Glutamatergic neuron (in vitro differentiated cells): Measurements from ENCODE around the gene BTG2. TPM values are rescaled to one million over a fixed set of nuclear protein-coding genes. Genes with fewer than 3 reads are reported as not detected.
A peak's percentile ranks its signal among the peaks of the same experiment; 100 is the strongest.

ENCODE experiments used
- DNase-seq: peaks from one replicate; pipeline ENCODE4 v3.0.0; 2022
- H3K27ac Mint-ChIP-seq: one replicate; pipeline ENCODE4 v1.8.0; 2020; ENCODE audit warnings: mild to moderate bottlenecking, mixed read lengths, inconsistent platforms; ENCODE audit not compliant: unreplicated experiment
- H3K27me3 Mint-ChIP-seq: one replicate; pipeline ENCODE4 v1.8.0; 2020; ENCODE audit warnings: mild to moderate bottlenecking, moderate library complexity, mixed read lengths, inconsistent platforms; ENCODE audit not compliant: unreplicated experiment
- H3K36me3 Mint-ChIP-seq: one replicate; pipeline ENCODE4 v1.8.0; 2020; ENCODE audit warnings: mild to moderate bottlenecking, mixed read lengths, inconsistent platforms; ENCODE audit not compliant: unreplicated experiment
- H3K4me1 Mint-ChIP-seq: one replicate; pipeline ENCODE4 v1.8.0; 2020; ENCODE audit warnings: mild to moderate bottlenecking, low read depth, mixed read lengths, inconsistent platforms; ENCODE audit not compliant: unreplicated experiment
- H3K4me3 Mint-ChIP-seq: one replicate; pipeline ENCODE4 v1.8.0; 2020; ENCODE audit warnings: mild to moderate bottlenecking, mixed read lengths, inconsistent platforms; ENCODE audit not compliant: unreplicated experiment
- H3K9me3 Mint-ChIP-seq: one replicate; pipeline ENCODE4 v1.8.0; 2020; ENCODE audit warnings: mild to moderate bottlenecking, moderate library complexity, mixed read lengths, inconsistent platforms; ENCODE audit not compliant: unreplicated experiment
- total RNA-seq: library from RNA; stranded (reverse); fragmentation: NEBNext Ultra II Directional; extraction: Animal tissue kit (Norgen Biotek cat#: 25700); gene quantifications from one replicate; pipeline ENCODE4 v1.2.1, GENCODE V29; 2021; ENCODE audit not compliant: unreplicated experiment
- TF ChIP-seq, protein P1 (sequence below): fragments of 200-600 bp; sonication (generic); IDR thresholded peaks from one replicate; pipeline ENCODE4 v1.5.0; 2021; ENCODE audit not compliant: partially characterized antibody, unreplicated experiment

Gene BTG2
- total RNA-seq, 1 donor from 2014 or later = 88.6 TPM

DNA sequence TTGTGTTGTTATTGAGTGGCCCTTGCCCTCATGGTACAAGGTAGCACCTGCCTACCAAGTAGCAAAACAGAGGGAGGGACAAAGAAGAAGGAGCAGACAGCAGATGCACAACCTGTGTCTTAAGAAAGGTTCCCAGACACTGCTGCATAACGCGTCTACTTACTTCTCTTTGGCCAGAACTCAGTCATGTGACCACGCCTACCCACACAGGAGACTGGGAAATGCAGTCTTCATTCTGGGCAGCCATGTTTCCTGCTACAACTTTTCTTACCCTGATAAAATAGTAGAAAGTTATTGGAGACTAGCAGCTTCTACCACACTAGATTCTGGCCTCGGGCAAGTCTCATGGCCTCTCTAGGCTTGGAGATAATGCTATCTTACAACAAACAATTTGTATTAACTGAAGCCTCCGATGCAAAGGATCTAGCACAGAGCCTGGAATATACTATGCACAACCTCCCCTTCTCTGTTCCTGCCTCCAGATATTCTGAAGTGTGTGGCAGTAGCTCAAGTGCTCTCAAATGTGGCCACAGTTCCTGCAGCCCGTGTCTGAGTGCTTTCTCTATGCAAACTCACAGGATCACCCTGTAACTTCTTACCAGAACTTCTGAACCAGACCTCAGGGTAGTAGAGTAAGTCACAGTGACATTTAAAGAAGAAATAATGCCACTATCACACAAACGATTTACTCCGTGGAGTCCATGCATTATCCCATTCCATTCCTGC, 34.1 kb upstream of the BTG2 start:
- Mint-ChIP-seq H3K27me3 (peaks cover 3% of the 10 kb centered on the region), H3K9me3 (peaks cover 2% of the 10 kb centered on the region), H3K4me1 (peaks cover 25% of the 10 kb centered on the region), H3K4me3 (peak overlapping the region; percentile 38), H3K27ac (no peak overlapping the region), H3K36me3 (no peaks in the 10 kb centered on the region)
- TF ChIP-seq, protein P1, sequence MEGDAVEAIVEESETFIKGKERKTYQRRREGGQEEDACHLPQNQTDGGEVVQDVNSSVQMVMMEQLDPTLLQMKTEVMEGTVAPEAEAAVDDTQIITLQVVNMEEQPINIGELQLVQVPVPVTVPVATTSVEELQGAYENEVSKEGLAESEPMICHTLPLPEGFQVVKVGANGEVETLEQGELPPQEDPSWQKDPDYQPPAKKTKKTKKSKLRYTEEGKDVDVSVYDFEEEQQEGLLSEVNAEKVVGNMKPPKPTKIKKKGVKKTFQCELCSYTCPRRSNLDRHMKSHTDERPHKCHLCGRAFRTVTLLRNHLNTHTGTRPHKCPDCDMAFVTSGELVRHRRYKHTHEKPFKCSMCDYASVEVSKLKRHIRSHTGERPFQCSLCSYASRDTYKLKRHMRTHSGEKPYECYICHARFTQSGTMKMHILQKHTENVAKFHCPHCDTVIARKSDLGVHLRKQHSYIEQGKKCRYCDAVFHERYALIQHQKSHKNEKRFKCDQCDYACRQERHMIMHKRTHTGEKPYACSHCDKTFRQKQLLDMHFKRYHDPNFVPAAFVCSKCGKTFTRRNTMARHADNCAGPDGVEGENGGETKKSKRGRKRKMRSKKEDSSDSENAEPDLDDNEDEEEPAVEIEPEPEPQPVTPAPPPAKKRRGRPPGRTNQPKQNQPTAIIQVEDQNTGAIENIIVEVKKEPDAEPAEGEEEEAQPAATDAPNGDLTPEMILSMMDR = no peak
- DNase-seq = no peak

DNA sequence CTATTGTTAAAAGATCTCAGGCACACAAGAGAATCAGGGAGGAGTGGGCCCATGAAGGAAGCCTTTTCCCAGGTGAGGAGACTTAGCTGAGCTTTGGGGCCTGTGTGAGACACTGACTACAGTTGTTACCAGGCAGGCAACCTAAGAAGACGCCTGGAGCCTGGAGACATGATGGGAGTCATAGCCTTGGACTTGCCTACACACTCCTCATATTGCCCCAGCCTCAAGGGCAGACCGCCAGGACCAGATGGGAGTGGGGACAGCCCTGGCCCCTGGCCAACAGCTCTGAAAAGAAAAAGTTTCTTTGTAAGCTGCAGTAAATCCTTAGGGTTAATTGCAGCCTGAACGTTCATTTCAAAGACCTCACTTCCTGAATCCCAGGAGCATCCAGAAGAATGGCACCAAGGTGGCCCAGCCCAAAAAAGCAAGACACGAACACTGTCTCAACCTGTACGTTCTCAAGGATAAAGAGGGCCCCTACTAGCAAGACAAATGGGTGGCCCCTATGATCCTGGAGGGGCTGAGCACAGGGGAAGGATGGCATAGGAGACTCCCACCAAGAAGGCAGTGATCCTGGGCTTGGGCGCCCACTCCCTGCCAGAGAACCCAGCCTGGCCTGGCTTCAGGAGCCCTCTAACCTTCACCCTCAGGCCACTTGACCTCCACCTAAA, 33.2 kb upstream of the BTG2 start:
- no peak for DNase-seq
- Mint-ChIP-seq H3K27ac (no peak overlapping the region), H3K36me3 (no peaks in the 10 kb centered on the region), H3K4me1 (peaks cover 25% of the 10 kb centered on the region), H3K27me3 (peaks cover 5% of the 10 kb centered on the region), H3K9me3 (peaks cover 2% of the 10 kb centered on the region), H3K4me3 (no peak overlapping the region)
- TF ChIP-seq, protein P1 = no peak

DNA sequence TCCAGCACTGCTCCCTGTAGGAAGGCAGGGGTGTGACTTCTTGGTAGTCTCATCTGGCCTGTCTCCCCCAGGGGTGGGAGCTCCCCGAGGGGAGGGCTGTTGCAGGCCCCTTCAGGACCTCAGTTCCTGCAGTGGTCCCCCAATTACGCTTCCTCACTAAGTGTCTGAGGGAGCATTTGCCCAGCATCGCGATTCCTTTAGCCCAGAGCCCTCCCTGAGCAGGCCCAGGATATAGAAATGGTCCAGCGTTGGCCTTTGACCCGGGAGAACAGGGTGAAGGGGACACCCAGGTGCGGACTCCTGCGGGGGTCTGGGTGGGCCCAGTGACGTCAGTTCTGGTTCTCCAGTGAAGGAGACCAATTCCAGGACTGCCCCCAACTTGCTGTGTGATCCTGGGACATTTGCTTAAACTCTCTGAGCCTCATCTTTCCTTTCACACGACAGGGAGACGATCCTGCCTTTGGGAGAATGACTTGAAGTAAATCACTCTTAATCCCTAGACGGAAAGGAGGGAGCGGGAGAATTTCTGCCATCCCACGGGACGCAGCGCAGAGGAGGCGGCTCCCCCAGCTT, 32.6 kb upstream of the BTG2 start:
- Mint-ChIP-seq H3K27me3 (peaks cover 2% of the 10 kb centered on the region), H3K4me1 (peaks cover 26% of the 10 kb centered on the region), H3K4me3 (peak overlapping the region; percentile 49), H3K36me3 (no peaks in the 10 kb centered on the region), H3K9me3 (peaks cover 2% of the 10 kb centered on the region), H3K27ac (peak overlapping the region; percentile 88)
- TF ChIP-seq, protein P1 = no peak
- DNase-seq = no peak

DNA sequence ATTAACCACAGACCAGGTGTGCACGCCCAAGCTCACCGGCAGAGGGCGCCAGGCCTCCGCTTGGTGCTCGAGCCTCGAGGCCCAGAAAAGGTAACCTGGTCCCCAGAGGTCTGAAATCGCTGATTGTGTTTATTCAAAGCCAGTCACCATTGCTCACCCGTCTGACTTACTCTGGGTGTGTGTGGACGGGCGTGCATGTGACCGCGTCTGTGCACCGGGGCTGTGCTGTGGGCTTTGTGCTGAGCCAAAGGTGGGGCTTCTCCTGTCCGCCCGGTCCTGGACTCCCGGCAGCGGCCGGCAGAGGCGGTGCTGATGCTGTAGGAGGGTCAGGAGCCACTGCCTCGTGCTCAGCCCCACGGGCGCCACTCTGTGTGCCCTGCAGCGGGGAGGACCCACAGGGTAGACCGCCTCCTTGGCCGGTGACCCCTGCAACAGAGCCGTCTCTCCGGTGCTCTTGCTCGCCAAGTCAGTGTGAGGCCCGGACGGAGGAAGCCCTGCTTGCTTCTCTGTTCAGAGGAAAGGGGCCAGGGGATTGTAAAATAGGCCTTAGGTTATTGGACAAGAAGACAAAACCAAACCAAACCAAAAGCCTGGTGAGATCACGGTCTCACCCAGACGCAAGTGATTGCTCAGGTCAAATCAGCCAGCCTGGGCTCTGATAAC, 32.0 kb upstream of the BTG2 start:
- no peaks in the 10 kb centered on the region for H3K36me3 Mint-ChIP-seq
- peaks cover 2% of the 10 kb centered on the region for H3K9me3 Mint-ChIP-seq
- peaks cover 6% of the 10 kb centered on the region for H3K27me3 Mint-ChIP-seq
- H3K4me1 Mint-ChIP-seq = peaks cover 28% of the 10 kb centered on the region
- H3K4me3 Mint-ChIP-seq = peak overlapping the region; percentile 49
- peak overlapping the region; percentile 88 for H3K27ac Mint-ChIP-seq
- DNase-seq = peak; percentile 90
- TF ChIP-seq, protein P1 = peak; percentile 99
